Measurements from ENCODE around the gene SLC22A13. TPM values are rescaled to one million over a fixed set of nuclear protein-coding genes. Genes with fewer than 3 reads are reported as not detected.

The SLC22A13 gene
- total and polyA plus RNA-seq, 9 of the 15 experiments (the other 6 are each of a cell fraction or from before 2014, with no cell fraction given), result 0.09 to 0.49 (median 0.17) TPM; not detected in 3

DNA sequence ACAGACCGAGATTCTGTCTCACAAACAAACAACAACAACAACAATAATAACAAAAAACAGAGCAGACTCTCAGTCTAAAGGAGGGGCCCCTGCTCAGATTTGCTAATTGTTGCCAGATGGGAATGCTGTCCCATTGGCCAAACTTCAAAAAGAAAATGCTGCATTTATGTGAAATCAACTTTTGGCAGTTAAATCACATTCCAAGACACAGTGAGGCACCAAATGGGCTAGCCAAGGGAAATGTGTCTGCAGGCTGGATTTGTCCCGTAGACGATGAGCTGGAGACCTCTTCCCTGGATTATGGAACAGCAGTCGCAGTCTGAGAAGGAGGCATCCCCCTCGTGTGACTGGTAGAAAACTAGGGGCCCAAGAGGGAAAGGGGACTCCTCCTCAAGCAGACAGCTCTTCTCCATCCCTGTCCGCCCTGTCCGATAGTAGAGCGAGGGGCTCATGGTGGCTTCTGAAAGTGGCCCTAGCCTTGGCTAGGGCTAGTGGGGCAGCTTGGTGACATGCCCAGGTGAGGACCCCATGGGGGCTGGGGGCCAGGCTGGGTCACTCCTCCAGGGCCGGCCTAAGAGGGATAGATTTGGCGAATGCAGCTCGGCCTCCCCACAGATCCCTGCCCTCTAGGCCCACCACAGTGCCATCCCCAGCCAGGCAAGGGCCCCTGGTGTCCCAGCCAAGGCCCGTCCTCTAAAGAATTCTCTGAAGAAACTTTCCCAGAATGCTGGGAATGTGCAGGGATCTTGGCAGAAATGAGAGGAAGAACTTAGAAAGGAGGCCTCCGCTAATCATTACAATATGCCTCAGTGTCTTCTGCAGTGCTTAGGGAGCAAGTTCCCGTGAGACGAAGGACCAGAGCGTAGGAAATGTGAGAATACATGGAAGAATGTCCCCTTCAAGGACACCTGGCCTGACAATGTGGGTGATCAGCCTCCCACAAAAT lies 18.5 kb downstream of the SLC22A13 start:
- Histone ChIP-seq H4K20me1 (replicated peaks; ENCODE audit: control insufficient read depth, insufficient read depth, low read length) (no peaks in the 10 kb centered on the region), H3K9me3 (replicated peaks; ENCODE audit: control insufficient read depth, insufficient read depth, low read depth, low read length) (no peaks in the 10 kb centered on the region), H3K4me3 (no peak overlapping the region), H3K27ac (ENCODE audit: extremely low read depth, low read depth, low read length) (no peak overlapping the region), H3K9ac (ENCODE audit: insufficient read depth in 1 of 2, low read depth in 2 of 2, low read length in 2 of 2) (no peak overlapping the region), H3K4me1 (replicated peaks in 1 of 2; ENCODE audit: control insufficient read depth in 2 of 2, insufficient read depth in 2 of 2, low read length in 2 of 2) (peaks cover 0 to 4% of the 10 kb centered on the region in 2 experiments; a peak in 2 of 5 replicates), H3K27me3 (ENCODE audit: control insufficient read depth in 2 of 2, insufficient read depth in 2 of 2, low read length in 2 of 2) (peaks cover 4 to 5% of the 10 kb centered on the region in 2 experiments; a peak in 2 of 5 replicates), H3K9me1 (ENCODE audit: control insufficient read depth, insufficient read depth, low read length) (no peaks in the 10 kb centered on the region), H3K36me3 (ENCODE audit: control insufficient read depth, insufficient read depth, low read length) (no peaks in the 10 kb centered on the region), H3K4me2 (ENCODE audit: insufficient read depth, low read length) (no peak overlapping the region), H2AFZ (ENCODE audit: low read depth, low read length) (no peak overlapping the region), H3K79me2 (ENCODE audit: control insufficient read depth, insufficient read depth, low read length) (no peaks in the 10 kb centered on the region)
- TF ChIP-seq ARNT (IDR thresholded peaks at IDR 0.05), result no peak
- TF ChIP-seq FOXJ2 (tag; IDR thresholded peaks at IDR 0.05), result no peak
- no peak for TF ChIP-seq MTA3 (IDR thresholded peaks at IDR 0.05; ENCODE audit: borderline replicate concordance)
- TF ChIP-seq ZNF24 (IDR thresholded peaks at IDR 0.05), result no peak
- no peak for TF ChIP-seq POLR2H (tag; IDR thresholded peaks at IDR 0.05; ENCODE audit: low read depth)
- TF ChIP-seq RBM22 (IDR thresholded peaks at IDR 0.05; ENCODE audit: low read depth, low read length, poor library complexity, severe bottlenecking), result no peak
- no peak for ATAC-seq
- POLR2A ChIA-PET, result interaction anchor here (0.6 to 1.4 kb wide), 5 partner anchors 9 to 167 kb away, joined by 3 read pairs; no protein-coding TSS in a partner anchor
- 24% methylated on average over 16 of the region's 16 CpGs for WGBS (ENCODE audit: insufficient coverage, low coverage, missing lambda C conversion rate)
- no peak for DNase-seq (ENCODE audit: extremely low read depth in 1 of 4, low spot score in 3 of 4)
- CTCF ChIA-PET (ENCODE audit: low intra/inter-chr PET ratio), result no interaction called here
- in situ Hi-C loops (cut with MboI), result no loop called here
- no TSS peak for BruUV-seq (replicated peaks)
- no peak for FAIRE-seq
- intact Hi-C loops (cut with micrococcal nuclease), result no loop called here

All from K562 (cell line).